GM19467 (cell line): ENCODE measurements around the gene KCTD21.
"Not testable (repeated sequence)": the region's sequence is repeated elsewhere in the genome, so short reads cannot be mapped to it uniquely, and the experiment has no call there.

Experiments
- ATAC-seq: cut with Tn5 transposase; IDR thresholded peaks from one replicate; pipeline ENCODE4 v1.9.1; 2021; ENCODE audit warnings: mild to moderate bottlenecking, moderate library complexity; ENCODE audit not compliant: unreplicated experiment

Gene KCTD21

GRCh38 chr11:78179459-78180071 lies 8.9 kb downstream of the KCTD21 start:
- ATAC-seq = no peak

DNA sequence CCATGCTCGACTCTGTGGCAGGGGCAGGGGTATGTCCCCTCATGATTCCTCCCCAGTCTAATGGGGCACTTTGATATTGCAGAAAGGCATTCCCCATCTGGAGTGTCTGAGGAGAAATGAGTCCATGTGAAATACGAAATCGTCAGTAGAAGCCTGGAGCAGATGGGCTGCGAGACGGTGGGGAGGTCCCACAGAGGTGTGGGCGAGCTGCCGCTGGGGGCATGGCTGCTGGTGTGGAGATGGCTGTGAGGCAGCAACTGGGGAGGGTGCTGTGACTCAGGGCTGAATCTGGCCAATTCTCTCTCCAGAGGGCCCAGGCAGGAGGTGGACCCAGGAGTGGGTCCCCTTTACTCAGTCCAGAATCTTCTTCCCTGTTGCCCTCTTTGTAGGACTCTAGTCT lies 11.2 kb downstream of the KCTD21 start:
- ATAC-seq = no peak

DNA sequence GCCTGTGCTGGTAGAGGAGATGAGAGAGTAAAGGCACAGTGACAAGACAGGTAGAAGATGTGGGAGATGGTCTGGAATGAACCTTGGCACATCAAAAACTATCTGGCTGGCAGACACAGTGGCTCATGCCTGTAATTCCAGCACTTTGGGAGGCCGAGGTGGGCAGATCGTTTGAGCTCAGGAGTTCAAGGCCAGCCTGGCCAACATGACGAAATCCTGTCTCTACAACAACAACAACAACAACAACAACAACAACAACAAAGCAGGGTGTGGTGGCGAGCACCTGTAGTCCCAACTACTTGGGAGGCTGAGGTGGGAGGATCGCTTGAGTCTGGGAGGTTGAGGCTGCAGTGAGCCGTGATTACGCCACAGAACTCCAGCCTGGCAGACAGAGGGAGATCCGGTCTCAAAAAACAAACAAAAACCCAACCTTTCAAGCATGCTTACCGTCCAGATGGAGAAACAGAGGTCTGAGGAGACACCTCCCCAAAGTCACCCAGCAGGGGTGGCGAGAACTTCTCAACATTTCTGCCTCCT lies 11.8 kb downstream of the KCTD21 start:
- no peak for ATAC-seq

DNA sequence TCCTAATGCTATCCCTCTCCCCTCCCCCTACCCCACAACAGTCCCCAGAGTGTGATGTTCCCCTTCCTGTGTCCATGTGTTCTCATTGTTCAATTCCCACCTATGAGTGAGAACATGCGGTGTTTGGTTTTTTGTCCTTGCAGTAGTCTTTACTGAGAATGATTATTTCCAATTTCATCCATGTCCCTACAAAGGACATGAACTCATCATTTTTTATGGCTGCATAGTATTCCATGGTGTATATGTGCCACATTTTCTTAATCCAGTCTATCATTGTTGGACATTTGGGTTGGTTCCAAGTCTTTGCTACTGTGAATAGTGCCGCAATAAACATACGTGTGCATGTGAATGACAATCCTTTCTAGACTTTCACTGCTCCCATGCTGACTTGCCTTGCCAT lies 12.6 kb downstream of the KCTD21 start:
- not testable (repeated sequence) for ATAC-seq

GRCh38 chr11:78171951-78172350 lies 16.5 kb downstream of the KCTD21 start:
- ATAC-seq = no peak

GRCh38 chr11:78170874-78171549 lies 17.4 kb downstream of the KCTD21 start:
- ATAC-seq = no peak

DNA sequence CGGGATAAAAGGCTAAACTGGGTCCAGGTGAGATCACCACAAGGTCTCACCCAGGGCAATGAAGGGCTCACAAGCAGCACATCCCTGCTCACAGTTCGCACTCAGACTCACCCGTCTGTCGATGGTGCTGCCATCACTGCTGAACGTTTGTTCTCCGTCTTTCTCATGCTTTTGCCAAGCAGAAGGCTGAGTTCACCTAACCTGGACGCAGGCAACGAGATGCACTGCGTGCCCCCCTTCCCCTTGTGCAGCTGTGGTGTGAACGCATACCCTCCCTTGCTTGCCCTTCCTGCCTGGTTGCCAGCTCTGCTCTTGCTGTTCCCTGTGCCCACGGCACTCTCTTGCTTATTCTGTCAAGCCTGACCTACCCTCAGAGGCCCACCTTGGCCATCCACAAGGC lies 18.0 kb downstream of the KCTD21 start:
- no peak for ATAC-seq

DNA sequence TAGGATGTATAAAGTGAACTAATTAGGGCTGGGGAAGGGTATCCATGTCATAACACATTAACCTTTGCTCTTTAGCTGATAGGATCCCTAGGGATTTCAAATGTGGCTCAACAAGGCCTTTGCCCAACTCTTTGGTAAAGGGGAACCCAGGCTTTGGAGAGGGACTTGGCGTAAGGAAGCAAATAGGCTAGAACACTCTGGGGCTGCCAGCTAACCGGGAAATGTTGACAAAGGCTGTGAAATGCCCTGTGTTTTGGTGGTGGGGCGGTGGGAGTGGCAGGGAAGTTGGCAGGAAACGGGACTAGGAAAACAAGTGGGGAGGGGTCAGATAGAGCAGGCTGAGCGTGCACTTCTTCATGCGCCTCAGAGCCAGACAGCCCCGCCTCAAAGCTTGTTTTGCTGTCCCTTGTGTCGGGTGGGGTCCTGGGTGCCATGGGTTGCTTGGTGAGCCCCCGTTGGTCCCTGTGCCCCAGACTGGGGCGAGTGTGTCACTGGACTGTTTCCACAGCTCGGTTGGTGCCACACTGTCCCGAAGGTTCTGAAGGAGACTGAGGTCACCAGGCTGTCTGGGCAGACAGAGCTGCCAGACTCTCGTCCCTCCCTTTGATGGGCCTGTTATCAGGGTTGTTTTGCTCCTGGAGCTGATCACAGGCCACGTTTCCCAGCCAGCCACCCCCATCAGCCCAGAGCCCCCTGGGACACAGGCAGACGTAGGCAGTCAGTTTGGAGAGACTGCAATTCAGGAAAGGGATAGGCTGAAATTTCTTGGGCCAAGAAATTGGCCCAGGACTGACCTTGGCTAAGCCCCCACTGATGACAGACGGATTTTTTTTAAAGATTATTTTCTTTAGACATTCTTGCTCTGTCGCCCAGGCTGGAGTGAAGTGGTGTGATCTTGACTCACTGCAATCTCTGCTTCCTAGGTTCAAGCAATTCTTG lies 19.6 kb downstream of the KCTD21 start:
- ATAC-seq = no peak

DNA sequence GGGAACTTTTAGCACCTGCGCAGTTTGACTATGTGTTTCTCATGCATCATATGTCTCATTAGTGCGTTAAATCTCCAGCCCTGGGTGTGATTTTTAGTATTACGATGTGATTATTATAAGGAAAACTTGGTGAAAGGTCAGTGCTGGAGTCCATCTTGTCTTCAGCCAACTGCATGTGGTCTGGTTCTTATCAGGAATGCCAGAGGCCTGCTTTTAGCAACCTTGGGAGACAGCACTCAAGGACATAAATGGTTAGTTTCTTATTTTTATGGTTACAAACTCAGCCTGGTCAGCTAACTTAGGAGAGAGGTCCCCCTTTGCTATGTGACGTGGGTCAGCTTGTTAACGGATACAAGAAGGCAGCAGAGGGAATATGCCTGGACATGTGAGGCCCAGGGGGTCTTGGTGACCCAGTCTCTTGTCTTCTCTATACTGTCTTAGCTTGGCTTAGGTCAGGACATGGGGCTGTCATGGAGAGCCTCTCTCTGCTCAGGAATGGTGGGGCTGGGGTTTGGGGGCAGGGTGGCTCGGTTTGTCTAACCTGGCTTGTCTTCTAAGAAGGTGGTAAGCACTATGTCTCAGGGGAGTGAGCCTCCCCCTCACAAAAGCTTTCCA lies 21.5 kb downstream of the KCTD21 start:
- no peak for ATAC-seq

- no peak for ATAC-seq
Measured at GRCh38 chr11:78164471-78164870, 24.0 kb downstream of the KCTD21 start.

- ATAC-seq = no peak
Measured at GRCh38 chr11:78163828-78164227, 24.6 kb downstream of the KCTD21 start.

GRCh38 chr11:78161962-78162371 lies 26.5 kb downstream of the KCTD21 start:
- no peak for ATAC-seq

GRCh38 chr11:78161346-78161745 lies 27.1 kb downstream of the KCTD21 start:
- ATAC-seq = no peak

- ATAC-seq = no peak
Measured at GRCh38 chr11:78160557-78160956, 27.9 kb downstream of the KCTD21 start.

DNA sequence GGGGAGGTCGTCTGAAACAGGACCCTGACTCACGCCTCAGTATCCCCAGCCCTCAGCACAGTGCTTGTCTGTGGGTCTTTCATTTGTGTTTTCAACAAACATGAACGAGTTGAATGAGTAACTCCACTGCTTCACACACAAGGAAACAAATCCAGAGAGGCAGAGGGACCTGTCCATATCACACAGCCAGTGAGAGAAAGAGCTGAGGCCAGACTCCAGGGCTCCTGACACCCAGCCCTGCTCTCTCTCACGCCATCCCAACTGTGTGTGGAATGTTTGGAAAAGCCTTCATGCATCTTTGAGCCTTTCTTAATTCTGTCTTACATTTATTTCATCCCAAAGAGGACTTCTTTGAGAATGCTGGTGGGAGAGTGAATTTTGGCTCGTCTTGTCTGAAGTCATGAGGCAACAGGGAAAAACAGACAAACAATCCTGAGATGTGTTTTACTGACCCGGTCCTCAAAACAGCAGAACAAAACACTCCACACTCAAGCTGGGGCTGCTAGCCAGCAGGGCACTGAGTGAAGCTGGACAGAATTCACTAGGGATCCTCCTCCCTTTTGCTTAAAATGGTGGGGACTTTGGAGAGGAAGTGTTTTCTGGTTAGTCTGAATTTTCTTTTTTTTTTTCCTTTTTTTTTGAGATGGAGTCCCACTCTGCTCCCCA lies 29.3 kb downstream of the KCTD21 start:
- ATAC-seq = no peak

DNA sequence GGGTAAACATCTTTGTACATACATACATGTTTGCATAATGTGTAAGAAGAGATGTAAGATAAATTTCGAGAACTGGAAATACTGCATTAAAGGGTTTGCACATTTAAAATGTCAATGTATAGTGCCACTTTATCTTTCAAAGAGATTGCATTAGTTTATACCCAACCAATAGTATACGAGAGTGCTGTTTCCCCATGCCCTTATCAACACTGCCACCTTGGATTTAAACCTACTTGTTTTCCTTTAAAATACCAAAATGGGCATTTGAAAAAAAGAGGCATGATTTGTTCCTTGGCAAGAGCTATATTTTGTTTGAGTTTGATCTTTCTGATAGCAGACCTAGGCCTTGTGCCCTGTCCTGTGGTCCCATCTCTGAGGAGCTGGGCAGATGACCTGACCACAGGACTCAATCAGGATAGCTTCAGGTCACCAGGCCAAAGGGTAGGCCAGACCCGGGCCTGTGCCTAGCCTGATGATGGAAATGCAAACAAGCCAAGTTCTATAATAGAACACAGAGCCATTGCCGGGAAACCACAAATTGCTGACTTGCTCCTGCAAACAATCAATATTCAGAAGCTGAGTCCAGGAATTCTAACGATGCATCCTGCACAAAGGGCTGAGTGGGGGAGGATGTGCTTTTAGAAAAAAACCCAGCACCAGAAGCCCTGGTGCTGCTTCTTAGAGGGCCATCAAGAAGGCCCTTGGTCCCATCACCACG lies 32.1 kb downstream of the KCTD21 start:
- ATAC-seq = no peak

- no peak for ATAC-seq
Measured at GRCh38 chr11:78151804-78152203, 36.6 kb downstream of the KCTD21 start.

- no peak for ATAC-seq
Measured at GRCh38 chr11:78150754-78151153, 37.7 kb downstream of the KCTD21 start.

DNA sequence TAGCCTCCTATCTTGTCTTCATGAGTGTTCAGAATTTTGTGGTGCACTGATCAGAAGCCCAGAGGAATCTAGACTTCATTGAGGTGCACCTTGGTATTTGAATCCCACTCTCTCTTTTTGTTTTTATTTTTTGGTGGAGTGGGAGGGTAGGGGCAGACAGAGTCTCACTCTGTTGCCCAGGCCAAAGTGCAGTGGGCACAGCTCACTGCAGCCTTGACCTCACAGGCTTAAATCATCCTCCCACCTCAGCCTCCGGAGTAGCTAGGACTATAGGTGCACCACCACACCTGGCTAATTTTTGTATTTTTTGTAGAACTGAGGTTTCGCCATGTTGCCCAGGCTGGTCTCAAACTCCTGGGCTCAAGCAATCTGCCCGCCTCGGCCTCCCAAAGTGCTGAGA lies 38.1 kb downstream of the KCTD21 start:
- ATAC-seq = no peak

GRCh38 chr11:78149646-78150045 lies 38.8 kb downstream of the KCTD21 start:
- ATAC-seq = no peak
